Embryonic facial prominence (tissue), 1 donor: Measurements from ENCODE around the gene KCNIP4.

Experiments used
- DNase-seq: peaks from one replicate; pipeline ENCODE4 v3.0.0-alpha.2; 2016; ENCODE audit errors: extremely low spot score

The KCNIP4 gene

GRCh38 chr4:20954541-20954940, 994.0 kb downstream of the KCNIP4 start:
- DNase-seq: no peak

- no peak for DNase-seq
These were observed 1003.6 kb downstream of the KCNIP4 start for GRCh38 chr4:20944961-20945360.

- no peak for DNase-seq
These were observed 1004.1 kb downstream of the KCNIP4 start for GRCh38 chr4:20944451-20944850.

- no peak for DNase-seq
These were observed 1010.4 kb downstream of the KCNIP4 start for GRCh38 chr4:20938204-20938603.

- DNase-seq: no peak
These were observed 1022.0 kb downstream of the KCNIP4 start for GRCh38 chr4:20926529-20926928.

GRCh38 chr4:20925176-20925575, 1023.4 kb downstream of the KCNIP4 start:
- DNase-seq: no peak

- no peak for DNase-seq
These were observed 1025.6 kb downstream of the KCNIP4 start for GRCh38 chr4:20922962-20923361.

- DNase-seq: no peak
These were observed 1032.5 kb downstream of the KCNIP4 start for GRCh38 chr4:20916106-20916505.

GRCh38 chr4:20904966-20905365, 1043.6 kb downstream of the KCNIP4 start:
- DNase-seq: no peak

- DNase-seq: no peak
These were observed 1046.7 kb downstream of the KCNIP4 start for GRCh38 chr4:20901851-20902250.

GRCh38 chr4:20899591-20899990, 1049.0 kb downstream of the KCNIP4 start:
- DNase-seq: no peak

GRCh38 chr4:20895988-20896387, 1052.6 kb downstream of the KCNIP4 start:
- no peak for DNase-seq

GRCh38 chr4:20895208-20895607, 1053.4 kb downstream of the KCNIP4 start:
- DNase-seq: no peak

- DNase-seq: no peak
These were observed 1057.8 kb downstream of the KCNIP4 start for GRCh38 chr4:20890761-20891160.

- DNase-seq: no peak
These were observed 1058.7 kb downstream of the KCNIP4 start for GRCh38 chr4:20889901-20890300.

- DNase-seq: no peak
These were observed 1064.9 kb downstream of the KCNIP4 start for GRCh38 chr4:20883677-20884076.

- no peak for DNase-seq
These were observed 1065.3 kb downstream of the KCNIP4 start for GRCh38 chr4:20883231-20883630.

- DNase-seq: no peak
These were observed 1066.1 kb downstream of the KCNIP4 start for GRCh38 chr4:20882500-20882899.

GRCh38 chr4:20881658-20882057, 1066.9 kb downstream of the KCNIP4 start:
- no peak for DNase-seq

GRCh38 chr4:20878806-20879205, 1069.8 kb downstream of the KCNIP4 start:
- no peak for DNase-seq

GRCh38 chr4:20870436-20870835, 1078.1 kb downstream of the KCNIP4 start:
- DNase-seq: no peak

GRCh38 chr4:20868108-20868507, 1080.5 kb downstream of the KCNIP4 start:
- DNase-seq: no peak

GRCh38 chr4:20860878-20861277, 1087.7 kb downstream of the KCNIP4 start:
- no peak for DNase-seq

GRCh38 chr4:20859097-20859781, 1089.3 kb downstream of the KCNIP4 start:
- DNase-seq: no peak
